ENCODE data around the gene TMEM272.

TMEM272 gene

DNA sequence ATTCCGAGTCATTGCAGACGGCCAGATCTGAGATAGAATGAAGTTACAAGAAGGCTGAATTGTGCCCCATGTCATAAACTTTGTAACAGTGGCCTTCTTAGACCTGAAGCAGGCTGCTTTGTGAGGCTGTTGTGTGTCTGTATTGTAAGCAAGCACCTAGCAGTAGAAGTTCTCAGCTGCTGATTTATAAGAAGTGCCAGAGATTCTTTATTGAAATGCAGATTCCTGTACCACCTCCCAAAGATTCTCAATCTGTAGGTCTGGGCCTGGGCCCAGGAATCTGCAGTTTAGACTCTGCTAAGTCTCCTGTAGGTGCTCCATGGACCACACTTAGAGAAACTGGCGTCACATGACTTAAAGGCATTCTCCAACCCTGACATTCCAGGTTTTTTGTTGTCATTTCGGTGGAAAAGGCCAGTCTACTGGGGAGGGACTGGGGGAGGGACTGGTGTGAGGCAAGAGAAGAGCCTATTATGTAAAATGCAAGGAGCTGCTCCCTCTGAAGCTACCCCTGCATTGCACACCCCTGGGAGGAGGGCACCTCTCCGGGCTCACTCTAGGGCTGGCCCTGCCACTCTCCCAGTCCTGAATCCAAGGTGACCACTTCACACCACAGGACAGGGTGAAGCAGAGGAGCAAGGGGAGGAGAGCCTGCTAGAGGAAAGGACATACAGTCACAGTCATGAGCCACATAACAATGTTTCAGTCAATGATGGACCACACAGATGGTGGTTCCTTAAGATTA is 769 bp upstream of the TMEM272 start:
- Histone ChIP-seq H2AK5ac (ENCODE audit: low read depth, low read length) (no peak overlapping the region), H3K9ac (ENCODE audit: low read depth, low read length, poor library complexity) (no peak overlapping the region), H3K18ac (ENCODE audit: low read length) (no peak overlapping the region), H3K23ac (ENCODE audit: low read depth, low read length, poor library complexity) (no peak overlapping the region), H2BK15ac (ENCODE audit: low read length) (no peak overlapping the region), H2AFZ (ENCODE audit: low read length) (peak overlapping the region; percentile 95), H3K14ac (ENCODE audit: low read length) (no peak overlapping the region), H2BK5ac (ENCODE audit: low read length) (no peak overlapping the region), H3K79me1 (ENCODE audit: low read depth, low read length) (no peaks in the 10 kb centered on the region), H2BK120ac (ENCODE audit: low read depth, low read length) (no peak overlapping the region), H3K36me3 (replicated peaks in 1 of 2; ENCODE audit: control insufficient read depth in 2 of 2, insufficient read depth in 2 of 2, low read length in 2 of 2) (no peaks in the 10 kb centered on the region), H2BK12ac (ENCODE audit: low read length) (no peak overlapping the region), H3K27me3 (ENCODE audit: control insufficient read depth in 3 of 3, insufficient read depth in 3 of 3, low read depth in 1 of 3, low read length in 3 of 3) (peaks cover 0 to 13% (median 0%) of the 10 kb centered on the region in 3 experiments), H4K8ac (ENCODE audit: low read depth, low read length) (no peak overlapping the region), H3K4ac (ENCODE audit: low read length) (no peak overlapping the region), H3K27ac (replicated peaks; ENCODE audit: low read length) (no peak overlapping the region), H3K9me3 (replicated peaks in 1 of 2; ENCODE audit: control insufficient read depth in 2 of 2, insufficient read depth in 1 of 2, low read depth in 1 of 2, low read length in 2 of 2) (peaks cover 4 to 8% of the 10 kb centered on the region in 2 donors), H3K4me1 (ENCODE audit: control insufficient read depth in 2 of 2, insufficient read depth in 1 of 2, low read depth in 1 of 2, low read length in 2 of 2) (peaks cover 0 to 4% of the 10 kb centered on the region in 2 donors), H4K91ac (ENCODE audit: low read depth, low read length, poor library complexity) (no peak overlapping the region), H3K4me3 (ENCODE audit: low read length in 2 of 2) (no peak overlapping the region), H3K4me2 (ENCODE audit: insufficient read depth, low read length, poor library complexity, severe bottlenecking) (no peak overlapping the region)
- no peak for DNase-seq (ENCODE audit: low spot score)
- WGBS, 2 donors (ENCODE audit: extremely low coverage in 2 of 2, insufficient read length in 2 of 2, insufficient replicate concordance in 1 of 2) = no CpG with 5 or more reads among the region's 5 CpGs

GRCh38 chr13:51843529-51843928 is 1.4 kb downstream of the TMEM272 start:
- Histone ChIP-seq H3K14ac (ENCODE audit: low read length) (no peak overlapping the region), H2BK120ac (ENCODE audit: low read depth, low read length) (no peak overlapping the region), H2BK15ac (ENCODE audit: low read length) (no peak overlapping the region), H4K91ac (ENCODE audit: low read depth, low read length, poor library complexity) (no peak overlapping the region), H3K27ac (replicated peaks; ENCODE audit: low read length) (no peak overlapping the region), H3K18ac (ENCODE audit: low read length) (no peak overlapping the region), H2BK5ac (ENCODE audit: low read length) (no peak overlapping the region), H3K23ac (ENCODE audit: low read depth, low read length, poor library complexity) (no peak overlapping the region), H3K36me3 (replicated peaks in 1 of 2; ENCODE audit: control insufficient read depth in 2 of 2, insufficient read depth in 2 of 2, low read length in 2 of 2) (no peaks in the 10 kb centered on the region), H2AFZ (ENCODE audit: low read length) (no peak overlapping the region), H3K4me2 (ENCODE audit: insufficient read depth, low read length, poor library complexity, severe bottlenecking) (no peak overlapping the region), H3K9me3 (replicated peaks in 1 of 2; ENCODE audit: control insufficient read depth in 2 of 2, insufficient read depth in 1 of 2, low read depth in 1 of 2, low read length in 2 of 2) (peaks cover 4 to 8% of the 10 kb centered on the region in 2 donors), H3K9ac (ENCODE audit: low read depth, low read length, poor library complexity) (no peak overlapping the region), H3K27me3 (ENCODE audit: control insufficient read depth in 3 of 3, insufficient read depth in 3 of 3, low read depth in 1 of 3, low read length in 3 of 3) (peaks cover 0 to 13% (median 0%) of the 10 kb centered on the region in 3 experiments), H2AK5ac (ENCODE audit: low read depth, low read length) (no peak overlapping the region), H3K4me3 (ENCODE audit: low read length in 2 of 2) (no peak overlapping the region), H4K8ac (ENCODE audit: low read depth, low read length) (no peak overlapping the region), H3K4me1 (ENCODE audit: control insufficient read depth in 2 of 2, insufficient read depth in 1 of 2, low read depth in 1 of 2, low read length in 2 of 2) (peaks cover 0 to 4% of the 10 kb centered on the region in 2 donors), H3K4ac (ENCODE audit: low read length) (no peak overlapping the region), H2BK12ac (ENCODE audit: low read length) (no peak overlapping the region), H3K79me1 (ENCODE audit: low read depth, low read length) (no peaks in the 10 kb centered on the region)
- no CpG with 5 or more reads among the region's 3 CpGs for WGBS, 2 donors (ENCODE audit: extremely low coverage in 2 of 2, insufficient read length in 2 of 2, insufficient replicate concordance in 1 of 2)
- DNase-seq (ENCODE audit: low spot score) = no peak

DNA sequence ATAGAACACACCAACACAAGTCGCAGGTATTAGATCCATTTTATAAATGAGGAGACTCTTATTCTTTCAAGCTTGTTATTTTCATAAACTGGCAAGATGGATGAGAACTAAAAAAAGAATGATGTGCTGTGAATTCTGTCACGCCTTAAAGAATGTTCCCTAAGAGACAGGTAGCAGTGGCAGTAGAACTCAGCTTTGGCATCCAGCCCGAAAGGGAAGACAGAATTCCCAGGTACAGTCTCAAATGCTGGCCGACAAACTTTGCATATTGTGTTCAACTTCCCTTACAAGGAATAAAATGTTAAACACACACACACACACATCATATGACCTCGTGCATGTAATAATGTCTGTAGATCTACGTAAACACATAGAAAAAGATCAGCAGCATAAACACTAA is 3.2 kb downstream of the TMEM272 start:
- H2BK5ac ChIP-seq (ENCODE audit: low read length) = no peak overlapping the region
- no peak overlapping the region for H3K9ac ChIP-seq (ENCODE audit: low read depth, low read length, poor library complexity)
- no peak overlapping the region for H3K4me3 ChIP-seq (ENCODE audit: low read length in 2 of 2)
- H3K27ac ChIP-seq (replicated peaks; ENCODE audit: low read length) = no peak overlapping the region
- no peak overlapping the region for H3K18ac ChIP-seq (ENCODE audit: low read length)
- no peak overlapping the region for H3K23ac ChIP-seq (ENCODE audit: low read depth, low read length, poor library complexity)
- H3K27me3 ChIP-seq (ENCODE audit: control insufficient read depth in 3 of 3, insufficient read depth in 3 of 3, low read depth in 1 of 3, low read length in 3 of 3) = peaks cover 0 to 18% (median 0%) of the 10 kb centered on the region in 3 experiments
- DNase-seq (ENCODE audit: low spot score) = no peak
- no peak overlapping the region for H3K4ac ChIP-seq (ENCODE audit: low read length)
- no peak overlapping the region for H3K4me2 ChIP-seq (ENCODE audit: insufficient read depth, low read length, poor library complexity, severe bottlenecking)
- H4K8ac ChIP-seq (ENCODE audit: low read depth, low read length) = no peak overlapping the region
- H4K91ac ChIP-seq (ENCODE audit: low read depth, low read length, poor library complexity) = no peak overlapping the region
- no peak overlapping the region for H2AFZ ChIP-seq (ENCODE audit: low read length)
- H3K4me1 ChIP-seq (ENCODE audit: control insufficient read depth in 2 of 2, insufficient read depth in 1 of 2, low read depth in 1 of 2, low read length in 2 of 2) = peaks cover 0 to 4% of the 10 kb centered on the region in 2 donors
- H3K9me3 ChIP-seq (replicated peaks in 1 of 2; ENCODE audit: control insufficient read depth in 2 of 2, insufficient read depth in 1 of 2, low read depth in 1 of 2, low read length in 2 of 2) = no peaks in the 10 kb centered on the region
- no peaks in the 10 kb centered on the region for H3K79me1 ChIP-seq (ENCODE audit: low read depth, low read length)
- H2BK12ac ChIP-seq (ENCODE audit: low read length) = no peak overlapping the region
- no peak overlapping the region for H2BK15ac ChIP-seq (ENCODE audit: low read length)
- H2AK5ac ChIP-seq (ENCODE audit: low read depth, low read length) = no peak overlapping the region
- H3K14ac ChIP-seq (ENCODE audit: low read length) = no peak overlapping the region
- H3K36me3 ChIP-seq (replicated peaks in 1 of 2; ENCODE audit: control insufficient read depth in 2 of 2, insufficient read depth in 2 of 2, low read length in 2 of 2) = no peaks in the 10 kb centered on the region
- H2BK120ac ChIP-seq (ENCODE audit: low read depth, low read length) = no peak overlapping the region
- no CpG with 5 or more reads among the region's 6 CpGs for WGBS, 2 donors (ENCODE audit: extremely low coverage in 2 of 2, insufficient read length in 2 of 2, insufficient replicate concordance in 1 of 2)

GRCh38 chr13:51840917-51841316 is 4.1 kb downstream of the TMEM272 start:
- H3K4me2 ChIP-seq (ENCODE audit: insufficient read depth, low read length, poor library complexity, severe bottlenecking) = no peak overlapping the region
- no peak overlapping the region for H3K9ac ChIP-seq (ENCODE audit: low read depth, low read length, poor library complexity)
- DNase-seq (ENCODE audit: low spot score) = no peak
- H2BK15ac ChIP-seq (ENCODE audit: low read length) = no peak overlapping the region
- no peak overlapping the region for H2BK120ac ChIP-seq (ENCODE audit: low read depth, low read length)
- H2BK12ac ChIP-seq (ENCODE audit: low read length) = no peak overlapping the region
- peaks cover 0 to 18% (median 0%) of the 10 kb centered on the region in 3 experiments for H3K27me3 ChIP-seq (ENCODE audit: control insufficient read depth in 3 of 3, insufficient read depth in 3 of 3, low read depth in 1 of 3, low read length in 3 of 3)
- peak overlapping the region; percentile 12 for H3K27ac ChIP-seq (replicated peaks; ENCODE audit: low read length)
- H3K23ac ChIP-seq (ENCODE audit: low read depth, low read length, poor library complexity) = no peak overlapping the region
- H3K79me1 ChIP-seq (ENCODE audit: low read depth, low read length) = no peaks in the 10 kb centered on the region
- H4K91ac ChIP-seq (ENCODE audit: low read depth, low read length, poor library complexity) = no peak overlapping the region
- H3K36me3 ChIP-seq (replicated peaks in 1 of 2; ENCODE audit: control insufficient read depth in 2 of 2, insufficient read depth in 2 of 2, low read length in 2 of 2) = no peaks in the 10 kb centered on the region
- no peak overlapping the region for H2AK5ac ChIP-seq (ENCODE audit: low read depth, low read length)
- H3K4me1 ChIP-seq (ENCODE audit: control insufficient read depth in 2 of 2, insufficient read depth in 1 of 2, low read depth in 1 of 2, low read length in 2 of 2) = peaks cover 0 to 4% of the 10 kb centered on the region in 2 donors
- H3K9me3 ChIP-seq (replicated peaks in 1 of 2; ENCODE audit: control insufficient read depth in 2 of 2, insufficient read depth in 1 of 2, low read depth in 1 of 2, low read length in 2 of 2) = no peaks in the 10 kb centered on the region
- no peak overlapping the region for H2AFZ ChIP-seq (ENCODE audit: low read length)
- H4K8ac ChIP-seq (ENCODE audit: low read depth, low read length) = no peak overlapping the region
- no peak overlapping the region for H3K14ac ChIP-seq (ENCODE audit: low read length)
- no peak overlapping the region for H3K4ac ChIP-seq (ENCODE audit: low read length)
- H3K18ac ChIP-seq (ENCODE audit: low read length) = no peak overlapping the region
- no peak overlapping the region for H3K4me3 ChIP-seq (ENCODE audit: low read length in 2 of 2)
- no peak overlapping the region for H2BK5ac ChIP-seq (ENCODE audit: low read length)
- WGBS, 2 donors (ENCODE audit: extremely low coverage in 2 of 2, insufficient read length in 2 of 2, insufficient replicate concordance in 1 of 2) = no CpG with 5 or more reads among the region's 6 CpGs
